HG03520 (cell line): Measurements from ENCODE around the gene SLC12A7.
"Not testable (repeated sequence)": the region's sequence is repeated elsewhere in the genome, so short reads cannot be mapped to it uniquely, and the experiment has no call there.

Experiments
- ATAC-seq: cut with Tn5 transposase; IDR thresholded peaks from one replicate; pipeline ENCODE4 v1.9.1; 2021; ENCODE audit warnings: mild to moderate bottlenecking, moderate library complexity; ENCODE audit not compliant: unreplicated experiment

Gene SLC12A7

DNA sequence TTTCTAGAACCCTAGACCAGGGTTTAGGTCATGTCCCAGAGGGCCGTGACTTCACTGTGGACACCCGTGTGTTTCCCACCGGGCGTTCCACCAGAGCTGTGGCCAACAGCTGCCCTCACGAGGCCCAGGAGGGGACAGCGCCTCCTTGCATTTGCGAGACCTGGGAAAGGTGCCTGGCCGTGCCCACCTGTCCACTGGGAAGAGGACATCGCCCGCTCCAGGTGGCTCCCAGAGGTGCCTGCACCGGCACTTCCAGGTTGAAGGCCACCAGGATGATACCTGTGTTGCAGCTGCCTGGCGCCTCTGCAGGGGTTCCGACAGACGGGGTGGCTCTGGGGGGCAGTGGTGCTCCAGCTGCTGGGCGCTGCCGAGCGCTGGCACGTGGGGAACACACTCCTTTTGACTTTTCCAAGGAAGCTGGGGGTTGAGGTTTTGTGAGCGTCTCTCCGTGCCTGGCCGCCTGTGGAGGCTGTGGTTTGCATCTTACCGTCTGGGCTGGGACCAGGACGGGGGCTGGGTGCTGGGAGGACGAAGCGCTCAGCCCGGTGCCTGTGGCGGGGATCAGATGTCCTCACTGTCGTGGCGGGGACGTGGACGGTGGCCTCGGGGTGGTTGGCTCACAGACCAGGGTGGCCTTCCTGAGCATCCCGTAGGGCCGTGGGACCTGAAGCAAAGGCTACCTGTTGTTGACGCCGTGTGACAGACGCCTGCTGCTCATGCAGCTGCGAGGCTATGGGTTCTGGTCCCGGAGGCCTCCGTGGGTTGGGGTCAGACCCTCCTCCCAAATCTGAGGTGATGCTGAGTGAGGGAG is 84.0 kb downstream of the SLC12A7 start:
- no peak for ATAC-seq

DNA sequence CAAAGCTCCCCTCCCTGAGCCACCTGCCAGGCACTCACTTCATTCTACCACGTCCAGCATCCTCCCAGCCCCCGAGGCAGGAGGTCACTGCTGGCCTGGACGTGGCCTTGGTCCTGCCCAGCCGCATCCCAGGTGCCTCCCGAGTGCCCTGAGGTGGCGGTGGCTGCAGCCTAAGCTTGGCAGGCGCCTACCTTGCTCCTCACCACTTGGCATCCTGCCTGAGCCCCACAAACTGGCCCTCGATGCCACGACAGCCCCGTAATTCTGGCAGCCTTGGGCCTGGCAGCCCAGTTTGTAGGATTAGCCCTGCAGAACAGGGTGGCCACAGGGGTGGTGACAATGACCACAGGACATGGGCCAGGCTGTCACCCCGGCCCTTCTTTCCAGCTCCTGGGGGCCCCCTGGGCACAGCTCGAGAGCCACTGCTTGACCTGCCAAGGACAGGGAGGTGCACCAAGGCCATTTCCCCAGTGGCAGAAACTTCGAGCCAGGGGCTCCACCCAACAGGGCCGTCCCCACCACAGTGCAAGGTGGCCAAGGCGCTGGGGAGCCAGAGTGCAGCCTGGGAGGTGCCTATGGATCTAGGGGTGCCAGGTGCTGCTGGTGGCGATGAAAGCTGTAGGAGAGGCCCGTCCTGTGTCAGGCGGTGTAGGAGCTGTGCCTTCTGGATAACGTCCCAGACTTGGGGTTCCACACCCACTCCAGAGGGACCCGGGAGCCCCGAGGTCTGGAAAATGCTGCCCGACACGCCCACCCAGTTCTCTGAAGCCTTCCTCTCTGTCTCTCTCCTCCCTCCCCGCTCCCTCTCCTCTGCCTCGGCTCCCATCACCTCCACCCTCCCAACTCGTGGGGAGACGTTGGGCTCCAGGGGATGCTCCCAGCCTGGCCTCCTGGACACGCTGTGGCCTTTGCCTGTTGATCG is 84.9 kb downstream of the SLC12A7 start:
- ATAC-seq: no peak

DNA sequence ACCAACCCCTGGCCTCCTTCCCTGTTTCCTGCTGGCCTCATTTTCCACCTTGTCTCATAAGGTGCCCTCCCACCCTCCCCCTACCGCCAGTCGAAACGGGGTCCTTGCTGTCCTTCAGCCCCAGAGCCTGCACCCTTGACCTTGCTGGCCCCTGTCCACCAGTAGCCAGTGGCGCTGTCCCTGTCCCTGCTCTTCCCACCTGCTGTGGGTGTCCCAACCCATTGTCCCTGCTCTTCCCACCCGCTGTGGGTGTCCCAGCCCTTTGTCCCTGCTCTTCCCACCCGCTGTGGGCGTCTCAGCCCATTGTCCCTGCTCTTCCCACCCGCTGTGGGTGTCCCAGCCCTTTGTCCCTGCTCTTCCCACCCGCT is 89.9 kb downstream of the SLC12A7 start:
- not testable (repeated sequence) for ATAC-seq

DNA sequence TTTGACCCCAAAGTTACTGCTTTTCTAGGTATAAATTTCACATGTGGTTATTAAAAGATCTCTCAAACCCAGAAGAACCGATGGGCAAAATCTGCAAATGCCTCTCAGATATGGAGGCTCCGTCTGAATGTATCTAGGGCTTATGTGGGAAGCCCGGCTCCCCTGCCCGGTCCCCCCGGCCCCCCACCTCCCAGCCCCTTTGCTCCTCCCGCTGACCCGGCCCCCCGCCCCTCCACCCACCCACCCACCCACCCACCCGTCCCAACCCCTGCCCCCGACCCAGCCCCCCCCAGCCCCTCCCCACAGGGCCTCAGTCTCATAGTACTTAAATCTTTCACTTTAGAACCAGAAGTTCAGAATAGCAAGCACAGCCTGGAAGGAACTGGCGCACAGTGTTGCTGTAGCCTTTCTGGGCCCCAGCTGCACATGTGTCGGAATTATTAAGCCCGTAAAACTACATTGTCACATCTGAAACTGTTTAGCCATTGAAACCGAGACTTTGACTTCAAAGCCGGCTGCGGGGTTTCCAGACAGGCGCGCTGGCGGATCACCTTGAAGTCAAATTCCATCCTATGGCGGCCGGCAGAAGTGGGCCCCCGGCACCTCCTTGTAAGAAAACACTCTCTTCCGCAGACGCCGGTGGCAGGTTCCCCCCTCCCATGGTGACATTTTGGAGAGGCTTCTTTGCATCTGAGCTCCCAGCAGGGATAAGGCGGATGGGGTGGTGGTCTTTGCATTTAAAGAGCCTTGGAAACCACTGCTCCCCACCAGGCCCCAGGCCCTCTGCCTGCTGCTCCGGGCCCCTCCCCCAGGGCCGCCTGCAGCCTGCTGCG is 90.5 kb downstream of the SLC12A7 start:
- ATAC-seq: no peak

DNA sequence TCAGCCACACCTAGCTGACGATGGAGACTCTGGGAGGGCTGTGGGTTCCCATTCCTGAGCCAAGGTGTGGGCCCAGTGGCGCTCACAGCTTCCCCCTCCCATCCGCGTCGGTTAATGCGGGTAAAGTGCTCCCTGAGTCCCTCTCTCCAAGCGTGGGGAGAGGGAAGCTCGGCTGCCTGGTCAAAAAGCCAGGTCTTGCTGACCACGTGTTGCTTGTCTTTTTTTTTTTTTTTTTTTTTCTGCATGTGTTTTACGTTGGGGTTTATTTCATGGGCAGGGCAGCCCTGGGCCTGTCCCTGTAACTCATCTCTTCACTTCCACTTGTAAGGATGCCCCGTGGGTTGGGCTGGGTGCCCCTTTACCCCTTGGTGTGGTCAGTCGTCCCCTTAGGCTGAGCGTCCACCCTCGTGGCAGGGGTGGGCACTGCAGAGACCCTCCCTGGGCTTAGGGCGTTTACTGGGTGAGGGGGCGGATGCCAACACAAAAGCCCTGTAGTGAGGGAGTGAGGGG is 91.4 kb downstream of the SLC12A7 start:
- no peak for ATAC-seq

DNA sequence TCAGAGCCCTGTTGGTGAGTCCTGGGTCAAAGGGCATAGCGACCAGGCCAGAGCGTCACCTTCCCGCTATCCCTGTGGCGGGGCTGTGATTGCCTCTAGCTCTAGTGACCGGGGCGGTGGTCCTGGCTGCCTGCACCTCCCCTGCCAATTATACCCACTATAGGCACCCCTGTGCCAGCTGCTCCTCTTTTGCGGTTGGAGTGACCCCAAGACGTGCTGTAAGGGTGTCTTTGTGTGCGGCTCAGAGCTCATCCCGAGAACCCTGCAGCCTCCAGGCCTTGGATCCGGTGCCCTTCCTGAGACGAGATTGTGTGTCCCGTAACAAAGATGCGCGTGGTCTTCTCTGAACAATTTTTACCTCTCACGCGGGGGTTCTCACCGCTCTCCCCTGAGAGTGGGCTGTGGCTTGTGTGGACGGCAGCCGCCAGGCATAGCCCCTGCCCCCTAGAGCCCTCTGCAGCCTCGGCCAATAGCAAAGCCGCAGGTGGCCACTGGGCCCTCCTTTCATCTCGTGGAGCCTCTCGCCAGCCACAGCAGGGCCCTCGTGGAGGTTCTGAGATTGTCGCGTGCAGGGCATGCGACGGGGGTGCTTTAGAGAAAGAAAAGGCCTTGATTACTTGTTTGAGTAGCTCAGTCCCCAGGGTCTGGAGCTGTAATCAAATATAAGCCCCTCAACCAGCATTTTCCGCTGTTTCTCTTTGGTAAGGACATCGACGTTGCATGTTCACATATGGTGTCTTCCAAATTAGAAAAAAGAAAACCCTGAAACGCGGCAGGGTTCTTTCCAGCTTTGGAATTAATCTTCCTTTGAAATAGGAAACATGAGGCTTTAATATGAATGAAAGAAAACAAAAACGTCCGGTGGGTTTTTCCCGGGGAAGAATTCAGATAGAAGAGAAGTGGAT is 92.6 kb downstream of the SLC12A7 start:
- no peak for ATAC-seq

DNA sequence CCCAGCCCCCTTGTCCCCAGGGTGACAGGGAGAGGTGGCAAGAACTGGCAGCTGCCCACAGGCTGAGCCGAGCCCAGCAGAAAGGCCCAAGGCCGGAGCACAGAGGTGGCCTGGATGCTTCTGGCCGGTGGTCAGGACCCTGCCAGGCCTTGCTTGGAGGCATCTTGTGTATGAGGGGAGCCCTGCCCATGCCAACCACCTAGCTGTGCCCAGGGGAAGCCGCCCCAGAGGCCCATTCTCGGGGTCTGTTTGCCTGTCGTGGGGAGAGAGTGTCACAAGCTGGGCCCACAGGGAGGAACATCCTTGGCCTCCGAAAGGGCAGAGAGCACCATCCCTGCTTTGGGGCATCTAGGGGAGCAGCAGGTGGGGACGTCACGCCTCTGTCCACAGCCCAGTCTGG is 93.3 kb downstream of the SLC12A7 start:
- no peak for ATAC-seq

DNA sequence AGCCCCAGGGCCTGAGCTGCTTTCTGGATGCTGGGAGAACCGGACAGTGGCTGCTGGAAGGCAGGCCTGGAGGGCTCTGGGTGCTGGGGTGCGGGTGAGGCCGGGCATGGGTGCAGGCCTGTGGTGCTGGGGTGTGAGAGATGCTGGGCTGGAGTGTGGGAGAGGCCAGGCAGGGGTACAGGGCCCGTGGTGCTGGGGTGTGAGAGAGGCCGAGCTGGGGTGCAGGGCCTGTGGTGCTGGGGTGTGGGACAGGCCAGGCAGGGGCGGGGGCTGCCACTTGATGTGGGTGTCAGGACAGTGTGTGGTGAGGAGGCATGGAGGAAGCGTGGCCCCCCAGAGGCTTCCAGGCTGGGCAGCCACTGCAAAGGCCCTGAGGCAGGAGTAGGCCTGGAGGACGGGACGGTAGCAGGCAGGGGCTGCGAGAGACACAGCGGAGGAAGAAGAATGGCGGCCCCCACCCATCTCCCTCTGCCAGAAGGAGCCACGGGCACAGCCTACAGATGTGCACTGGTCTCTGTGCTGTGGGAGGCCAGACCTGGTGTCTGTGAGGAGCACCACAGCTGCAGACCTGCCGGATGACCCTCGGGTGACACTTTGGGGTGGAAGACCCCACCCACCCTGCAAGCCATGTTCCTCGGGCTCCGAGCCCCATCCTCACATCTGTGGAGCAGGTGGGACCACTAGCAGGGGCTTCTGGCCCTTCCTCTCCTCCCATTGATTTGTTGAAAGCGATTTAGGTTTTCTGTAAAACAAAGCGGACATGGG is 94.0 kb downstream of the SLC12A7 start:
- no peak for ATAC-seq

DNA sequence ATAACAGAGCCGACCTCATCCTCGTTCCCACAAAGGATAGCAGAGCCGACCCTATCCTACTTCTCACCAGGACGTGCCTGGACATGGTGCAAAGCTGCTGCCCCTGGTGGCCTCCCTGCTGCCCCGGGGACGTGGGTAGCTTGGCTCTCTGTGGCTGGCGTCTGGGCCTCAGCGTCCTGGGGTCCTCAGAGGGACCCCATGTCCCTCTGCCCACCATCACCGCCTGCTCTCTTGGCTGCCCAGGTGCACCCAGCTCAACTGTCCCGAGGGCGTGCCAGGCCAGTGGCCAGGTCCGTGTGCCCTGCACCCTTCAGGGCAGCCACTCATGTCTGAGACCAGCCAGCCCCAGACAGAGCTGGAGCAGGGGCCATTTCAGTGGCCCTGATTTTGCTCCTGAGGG is 94.8 kb downstream of the SLC12A7 start:
- ATAC-seq: no peak

DNA sequence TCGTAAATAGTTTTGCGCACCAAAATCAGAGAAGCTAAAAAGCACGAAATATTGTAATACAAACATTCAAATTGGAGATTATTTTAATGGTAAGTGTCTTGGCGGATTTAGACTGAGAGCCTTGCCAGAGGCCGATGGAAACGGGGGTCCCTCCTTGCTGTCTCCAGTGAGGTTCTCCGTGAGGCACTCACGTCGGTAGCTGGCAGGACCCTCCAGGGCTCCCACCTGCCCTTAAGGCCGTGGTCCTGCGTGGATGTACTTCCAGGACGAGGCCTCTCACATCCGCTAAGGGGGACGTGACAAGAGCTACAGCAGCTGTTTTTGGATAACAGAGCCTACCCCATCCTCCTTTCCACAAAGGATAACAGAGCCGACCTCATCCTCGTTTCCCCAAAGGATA is 95.4 kb downstream of the SLC12A7 start:
- no peak for ATAC-seq

DNA sequence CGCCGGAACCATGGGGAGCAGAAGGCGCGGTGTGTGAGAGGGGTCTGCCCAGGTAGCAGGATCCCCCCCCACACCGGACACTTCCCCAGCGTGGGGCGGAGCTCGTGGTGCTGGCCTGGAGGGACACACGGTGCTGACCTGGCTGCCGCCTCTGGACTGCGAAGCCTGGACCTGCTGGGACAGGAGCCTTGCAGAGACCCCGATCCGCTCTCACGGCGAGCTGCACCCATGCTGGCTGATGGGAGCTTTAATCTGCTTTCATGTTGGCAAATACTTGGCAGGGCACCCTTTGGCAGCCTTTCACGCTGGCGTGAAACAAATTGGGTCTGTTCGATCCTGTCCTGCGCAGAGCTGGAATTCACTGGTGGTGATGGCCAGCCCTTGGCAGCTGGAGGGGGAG is 95.8 kb downstream of the SLC12A7 start:
- no peak for ATAC-seq

DNA sequence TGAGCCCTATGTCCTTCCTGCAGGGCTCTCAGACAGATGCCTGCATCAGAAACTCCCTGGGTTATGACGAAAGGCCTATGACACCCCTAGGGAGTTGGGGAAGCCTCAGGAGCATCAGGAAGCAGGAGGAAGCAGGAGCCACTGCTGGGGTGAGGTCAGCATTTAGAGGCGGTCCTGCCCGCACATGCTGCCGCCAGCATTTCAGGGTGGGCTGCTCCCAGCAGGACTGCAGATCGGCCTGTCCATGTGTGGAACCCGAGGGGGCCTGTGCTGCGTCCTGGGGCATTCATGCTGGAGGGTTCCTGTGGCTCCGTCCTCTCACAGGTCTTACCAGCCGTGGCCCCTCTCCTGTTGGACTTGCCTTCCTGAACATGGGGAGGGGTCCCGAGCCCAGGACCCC is 96.4 kb downstream of the SLC12A7 start:
- ATAC-seq: no peak

DNA sequence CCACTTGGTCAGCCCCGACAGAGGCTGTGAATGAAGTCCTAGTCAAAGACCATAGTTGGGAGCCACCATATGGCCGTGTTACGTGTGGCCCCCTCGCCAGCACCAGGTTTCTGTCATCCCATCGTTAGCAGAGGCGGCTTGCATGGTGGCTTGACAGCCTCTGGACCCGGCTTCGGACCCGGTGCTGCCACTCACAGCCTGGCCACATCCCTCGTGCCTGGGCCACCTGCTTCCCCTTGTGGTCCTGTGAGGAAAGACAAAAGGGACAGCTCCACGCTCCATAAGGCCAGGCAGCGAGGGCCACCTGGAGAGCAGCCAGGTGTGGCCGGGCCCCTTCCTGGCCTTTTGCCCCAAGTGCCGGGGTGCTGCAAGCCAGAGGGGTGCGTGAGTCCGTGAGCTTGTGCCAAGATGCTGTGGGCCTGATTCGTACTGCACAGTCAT is 97.1 kb downstream of the SLC12A7 start:
- ATAC-seq: no peak

DNA sequence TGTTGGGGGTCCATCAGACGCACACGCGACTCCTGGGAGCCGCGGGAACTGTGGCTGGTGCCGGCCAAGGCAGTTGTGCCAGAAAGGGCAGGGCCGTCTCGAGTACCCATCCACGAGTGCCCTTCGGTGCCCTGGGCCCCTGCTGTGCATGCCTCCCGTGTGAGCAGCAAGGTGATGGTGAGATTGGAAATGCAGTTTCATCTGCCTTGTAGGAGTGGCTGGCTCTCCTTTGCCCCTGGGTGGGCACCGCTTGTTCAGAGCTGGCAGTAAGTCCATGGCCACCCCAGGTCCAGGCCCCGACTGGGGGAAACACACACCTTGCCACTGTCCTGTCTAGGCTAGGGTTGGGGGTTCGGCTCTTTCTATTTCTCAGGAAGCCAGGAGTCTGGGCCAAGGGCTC is 97.5 kb downstream of the SLC12A7 start:
- no peak for ATAC-seq

DNA sequence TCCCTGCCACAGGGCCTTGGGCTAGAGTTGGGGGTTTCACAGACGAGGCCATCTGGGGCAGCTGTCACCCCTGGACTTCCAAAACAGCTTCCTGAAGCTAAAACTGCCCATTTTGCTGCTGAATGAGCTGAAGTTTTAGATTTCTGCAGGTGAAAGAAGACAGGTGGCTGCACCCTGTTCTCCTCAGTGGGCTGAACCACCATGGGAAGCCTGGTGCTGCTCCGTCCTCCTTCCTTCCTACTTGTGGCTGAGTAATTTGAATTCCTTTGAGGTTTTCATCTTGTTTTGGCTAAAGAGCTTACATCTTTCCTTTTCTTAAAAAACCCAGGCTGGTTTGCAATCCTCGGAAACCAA is 97.9 kb downstream of the SLC12A7 start:
- no peak for ATAC-seq

DNA sequence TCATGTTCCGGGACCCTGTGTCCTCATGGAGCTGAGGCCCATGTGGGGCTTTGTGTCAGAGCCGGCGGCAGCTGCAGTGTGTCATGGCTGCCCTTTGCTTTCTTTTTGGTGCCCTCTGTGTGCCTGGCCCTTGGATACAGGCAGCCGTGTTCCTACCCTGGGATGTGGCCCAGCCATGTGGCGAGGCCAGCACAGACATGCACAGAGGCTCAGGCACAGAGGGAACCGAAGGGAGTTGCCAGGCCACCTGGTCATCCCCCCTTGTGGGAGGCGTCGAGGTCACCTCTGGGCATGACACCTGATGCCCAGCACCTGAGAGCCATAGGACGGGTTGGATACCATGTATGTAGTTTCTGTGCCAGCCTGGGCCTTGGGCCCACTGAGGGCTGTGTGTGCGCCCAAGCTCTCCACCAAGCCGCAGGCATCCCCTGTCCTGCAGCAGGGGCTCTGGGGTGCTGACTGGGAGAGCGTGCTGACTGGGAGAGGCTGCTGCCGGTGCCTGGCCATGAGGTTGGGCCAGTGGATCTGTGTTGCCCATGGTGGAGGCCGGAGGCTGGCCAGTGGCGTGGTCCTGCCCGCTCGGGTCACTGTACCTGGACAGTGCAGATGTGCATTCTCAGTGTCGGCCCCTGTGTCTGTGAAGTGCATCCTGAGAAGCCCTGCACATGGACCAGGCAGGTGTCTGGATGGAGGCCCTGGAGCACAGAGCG is 98.5 kb downstream of the SLC12A7 start:
- ATAC-seq: no peak

DNA sequence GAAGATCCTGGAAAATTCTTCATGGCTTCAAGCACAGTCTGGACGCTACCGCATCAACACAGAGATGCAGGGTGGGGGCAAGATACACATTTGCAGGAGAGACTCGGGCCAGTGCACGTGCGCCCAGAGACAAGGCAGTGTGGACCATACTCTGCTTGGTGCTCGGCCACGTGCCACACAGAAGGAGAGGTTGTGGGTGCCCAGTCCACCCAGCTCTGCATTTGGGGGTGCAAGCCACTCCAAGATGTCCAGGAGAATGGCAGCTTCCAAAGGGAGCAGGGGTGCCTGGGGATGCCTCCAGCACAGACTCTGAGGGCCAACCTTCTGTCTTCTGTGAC is 99.0 kb downstream of the SLC12A7 start:
- no peak for ATAC-seq

DNA sequence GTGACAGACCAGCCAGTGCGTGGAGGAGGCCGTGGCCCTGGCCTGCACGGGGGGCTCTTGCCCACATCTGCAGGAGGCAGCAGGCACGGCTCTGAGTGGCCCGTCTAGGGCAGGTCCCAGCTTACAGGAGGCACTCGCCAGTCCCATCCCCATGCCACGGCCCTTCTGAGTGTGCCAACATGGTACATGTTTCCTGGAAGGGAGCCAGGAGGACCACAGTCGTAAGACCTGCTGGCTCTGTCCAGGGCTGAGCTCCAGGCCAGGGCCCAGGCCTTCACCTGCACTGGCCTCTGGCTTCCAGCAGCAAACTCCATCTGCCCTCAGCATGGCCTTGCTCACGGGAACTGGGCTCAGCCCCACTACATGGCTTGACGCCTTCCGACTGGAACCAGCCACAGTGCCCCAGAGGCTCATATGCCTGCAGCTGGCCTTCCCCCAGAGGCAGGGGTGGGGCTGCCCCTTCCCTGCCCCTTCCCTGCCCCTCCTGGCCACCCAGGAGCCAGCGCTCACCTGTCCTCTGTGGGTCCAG is 99.5 kb downstream of the SLC12A7 start:
- no peak for ATAC-seq
